ENCODE data around the gene SCYGR5.

- TF ChIP-seq POLR2A (IDR thresholded peaks at IDR 0.05) (no peak), POLR2AphosphoS5 (IDR thresholded peaks at IDR 0.05) (no peak)
These were observed 23.9 kb upstream of the SCYGR5 start for GRCh38 chr2:227642656-227643055.
